ENCODE results near the gene LRRC26. TPM values are rescaled to one million over a fixed set of nuclear protein-coding genes. Genes with fewer than 3 reads are reported as not detected.

The LRRC26 gene
- total and polyA plus RNA-seq, 2 donors (not counting 3 experiments of a cell fraction or from before 2014, with no cell fraction given), result 0.08 TPM; not detected in 1

DNA sequence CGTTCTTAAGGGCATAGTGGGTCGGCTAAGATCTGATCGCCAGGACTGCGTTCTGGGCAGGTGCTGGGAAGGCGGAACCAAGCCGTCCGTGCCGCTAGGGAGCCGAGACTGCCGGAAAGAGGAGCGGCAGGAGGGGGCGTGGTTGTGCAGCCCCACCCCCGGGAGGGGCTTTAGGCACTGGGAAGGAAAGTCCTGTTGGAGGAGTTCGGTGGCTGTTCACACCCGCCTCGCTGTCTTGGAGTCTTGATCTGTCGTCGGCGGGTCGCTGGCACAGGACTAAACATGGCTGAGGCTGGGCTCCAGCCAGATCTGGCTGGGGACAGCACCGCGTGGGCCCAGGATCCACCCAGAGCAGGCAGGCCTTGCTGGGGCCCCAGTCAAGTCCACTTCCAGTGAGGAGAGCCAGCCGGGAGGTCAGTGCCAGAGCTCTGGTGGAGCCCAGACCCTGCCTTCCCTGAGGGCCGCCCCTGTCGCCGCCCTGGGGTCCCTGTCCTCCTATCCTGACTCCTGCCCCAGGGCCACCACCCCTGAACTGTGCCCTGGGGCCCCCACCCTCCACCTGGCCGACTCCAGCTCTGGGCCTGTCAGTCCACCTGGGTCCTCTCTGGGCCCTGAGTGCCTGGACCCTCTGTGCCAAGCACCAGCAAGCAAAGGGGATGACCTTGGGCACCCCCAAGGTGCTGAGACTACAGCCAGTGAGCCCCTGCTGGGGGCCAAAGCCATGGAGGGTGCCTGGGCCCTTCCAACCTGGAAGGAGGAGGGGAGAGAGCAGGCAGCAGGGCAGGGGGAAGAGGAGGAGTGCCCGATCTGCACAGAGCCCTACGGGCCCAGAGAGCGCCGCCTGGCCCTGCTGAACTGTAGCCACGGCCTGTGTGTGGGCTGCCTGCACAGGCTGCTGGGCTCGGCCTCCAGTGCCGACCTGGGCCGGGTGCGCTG lies 47.7 kb upstream of the LRRC26 start:
- no peak overlapping the region for H3K4me2 ChIP-seq (ENCODE audit: insufficient read depth, low read length)
- ChIA-PET CTCF (interaction anchor here (0.7 to 2.1 kb wide), 4 partner anchors 11 to 41 kb away, joined by 3 to 8 read pairs (median 4); partner anchors contain the start of genes ANAPC2 and SSNA1), POLR2A (interaction anchor here (0.6 kb wide), 1 partner anchor 171 kb away, joined by 8 read pairs; no protein-coding TSS in a partner anchor)
- H3K27ac ChIP-seq (ENCODE audit: insufficient read depth, low read depth, low read length), result no peak overlapping the region
- H3K9me1 ChIP-seq (replicated peaks; ENCODE audit: control insufficient read depth, extremely low read depth, insufficient read depth, low read length), result no peaks in the 10 kb centered on the region
- no peak overlapping the region for H3K9ac ChIP-seq (replicated peaks; ENCODE audit: extremely low read depth, insufficient read depth, low read length)
- BruUV-seq (replicated peaks), result no TSS peak
- H2AFZ ChIP-seq (ENCODE audit: low read depth, low read length), result no peak overlapping the region
- H3K36me3 ChIP-seq (ENCODE audit: control insufficient read depth in 2 of 2, extremely low read depth in 1 of 2, insufficient read depth in 2 of 2, low read length in 2 of 2), result peaks cover 0 to 4% of the 10 kb centered on the region in 2 experiments
- no peaks in the 10 kb centered on the region for H3K27me3 ChIP-seq (ENCODE audit: control insufficient read depth in 2 of 2, insufficient read depth in 2 of 2, low read length in 2 of 2)
- FAIRE-seq, result no peak
- H4K20me1 ChIP-seq (replicated peaks; ENCODE audit: control insufficient read depth, extremely low read depth, insufficient read depth, low read length), result no peaks in the 10 kb centered on the region
- dilution Hi-C loops (cut with MboI; ENCODE audit: extremely low pct_ligation_motif_present, low sequenced_read_pairs), result no loop called here
- no peak for DNase-seq (ENCODE audit: low read depth, low spot score)
- peaks cover 7% of the 10 kb centered on the region for H3K4me1 ChIP-seq (ENCODE audit: control insufficient read depth, extremely low read depth, insufficient read depth, low read length)
- TF ChIP-seq GATA2 (IDR thresholded peaks at IDR 0.05; ENCODE audit: insufficient read depth, insufficient read length, low read depth, low read length) (no peak), POLR2AphosphoS5 (IDR thresholded peaks at IDR 0.05; ENCODE audit: insufficient read depth, low read depth, low read length) (no peak), POLR2A (IDR thresholded peaks at IDR 0.05; ENCODE audit: low read depth, low read length) (no peak), FOS (IDR thresholded peaks at IDR 0.05; ENCODE audit: borderline replicate concordance, insufficient read depth, low read length) (no peak), EZH2 (IDR thresholded peaks at IDR 0.05; ENCODE audit: borderline replicate concordance, low read depth, low read length, severe bottlenecking) (no peak), MYC (IDR thresholded peaks at IDR 0.05; ENCODE audit: low read depth, low read length) (no peak), JUN (IDR thresholded peaks at IDR 0.05; ENCODE audit: borderline replicate concordance, insufficient read depth, insufficient read length, low read depth) (no peak), CTCF (IDR thresholded peaks at IDR 0.05; ENCODE audit: extremely low read depth in 1 of 2, insufficient read depth in 1 of 2, low read depth in 1 of 2, low read length in 2 of 2) (no peak), MAX (IDR thresholded peaks at IDR 0.05; ENCODE audit: insufficient read depth, insufficient read length) (no peak)
- no peak overlapping the region for H3K4me3 ChIP-seq (replicated peaks in 1 of 3; ENCODE audit: insufficient read depth in 1 of 3, low read depth in 1 of 3, low read length in 3 of 3)
- intact Hi-C loops (cut with micrococcal nuclease), result no loop called here
- no peaks in the 10 kb centered on the region for H3K9me3 ChIP-seq (replicated peaks; ENCODE audit: control insufficient read depth, insufficient read depth, low read length)
- H3K79me2 ChIP-seq (ENCODE audit: control insufficient read depth, insufficient read depth, low read length), result no peaks in the 10 kb centered on the region

Data from endothelial cell of umbilical vein (primary cell).